ENCODE data around the gene ANKRD24. TPM values are rescaled to one million over a fixed set of nuclear protein-coding genes. Genes with fewer than 3 reads are reported as not detected.
"Not testable (repeated sequence)": the region's sequence is repeated elsewhere in the genome, so short reads cannot be mapped to it uniquely, and the experiment has no call there.

Gene ANKRD24
- total RNA-seq, 1 experiment from 2014 or later = 0.33 TPM

DNA sequence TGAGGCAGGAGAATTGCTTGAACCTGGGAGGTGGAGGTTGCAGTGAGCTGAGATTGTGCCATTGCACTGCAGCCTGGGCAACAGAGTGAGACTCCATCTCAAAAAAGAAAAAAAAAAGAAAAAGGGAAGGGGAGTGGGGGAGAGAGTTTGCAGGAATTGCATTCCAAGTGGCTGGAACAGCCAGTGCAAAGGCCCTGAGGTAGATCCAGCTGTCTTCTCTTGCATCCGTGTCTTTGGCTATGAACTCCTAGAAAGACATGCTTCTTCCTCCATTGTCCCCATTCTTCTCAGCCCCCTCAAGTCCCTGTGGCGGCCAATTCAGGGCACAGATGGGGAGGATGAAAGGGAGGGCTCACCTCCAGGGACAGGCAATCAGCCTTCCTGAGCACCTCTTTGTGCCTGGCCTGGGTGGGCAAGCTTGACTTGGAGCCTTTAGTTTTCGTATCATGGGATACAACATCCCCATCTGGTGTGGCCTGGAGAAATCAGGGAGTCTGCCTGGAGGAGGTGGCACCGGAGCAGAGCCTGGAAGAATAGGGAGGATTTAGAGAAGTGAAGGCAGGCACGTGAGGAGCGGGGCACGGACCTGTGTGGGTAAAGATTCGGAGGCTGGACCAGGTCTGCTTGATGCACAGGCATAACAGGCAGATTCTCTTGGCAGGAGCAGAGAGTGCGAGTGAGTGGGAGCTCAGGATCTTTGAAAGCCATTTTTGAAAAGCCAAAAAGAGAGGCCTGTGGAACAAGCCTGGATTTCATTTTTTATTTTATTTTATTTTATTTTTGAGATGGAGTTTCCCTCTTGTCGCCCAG lies 5.0 kb downstream of the ANKRD24 start:
- POLR2A ChIA-PET (ENCODE audit: unreplicated experiment) = no interaction called here
- CTCF ChIA-PET = no interaction called here
- TF ChIP-seq CTCF (conservative IDR thresholded peaks at IDR 0.05; ENCODE audit: low read depth, low read length) (no peak), EZH2 (IDR thresholded peaks at IDR 0.05; ENCODE audit: low read length, unreplicated experiment) (no peak), EZH2phosphoT487 (IDR thresholded peaks at IDR 0.05; ENCODE audit: borderline replicate concordance, low read length) (no peak)

DNA sequence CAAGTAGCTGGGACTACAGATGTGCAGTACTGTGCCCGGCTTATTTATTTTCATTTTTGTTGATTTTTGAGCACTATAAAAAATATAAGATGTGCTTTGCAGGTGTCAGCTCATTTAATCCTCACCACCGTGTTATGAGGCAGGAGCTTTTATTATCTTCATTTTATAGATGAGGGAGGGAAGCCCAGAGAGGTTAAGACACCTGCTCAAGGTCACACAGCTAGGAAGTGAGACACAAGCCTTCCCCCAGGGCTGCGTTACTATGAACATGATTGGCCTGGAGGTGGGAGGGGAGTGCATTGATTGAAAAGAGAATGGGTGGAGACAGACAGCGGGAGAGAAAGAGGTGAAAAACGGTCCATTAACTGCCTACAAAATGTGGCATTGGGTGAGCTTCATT lies 7.2 kb downstream of the ANKRD24 start:
- Histone ChIP-seq H4K20me1 (ENCODE audit: low read length) (no peaks in the 10 kb centered on the region), H2AFZ (ENCODE audit: low read length) (no peak overlapping the region), H3K4me1 (ENCODE audit: insufficient read depth, low read length) (no peaks in the 10 kb centered on the region; the same call in 1 of the 2 replicates), H3K9ac (ENCODE audit: low read length) (no peak overlapping the region), H3K4me3 (ENCODE audit: low read length) (no peak overlapping the region), H3K79me2 (ENCODE audit: low read length) (no peaks in the 10 kb centered on the region), H3F3A (ENCODE audit: low read length, unreplicated experiment) (no peaks in the 10 kb centered on the region), H3K4me2 (ENCODE audit: low read length) (no peak overlapping the region), H3K27ac (ENCODE audit: low read length) (no peak overlapping the region), H3K9me2 (replicated peaks; ENCODE audit: low read length) (no peaks in the 10 kb centered on the region), H3K27me3 (ENCODE audit: low read length) (no peaks in the 10 kb centered on the region), H3K9me3 (ENCODE audit: low read length) (no peaks in the 10 kb centered on the region), H3K36me3 (ENCODE audit: low read depth, low read length) (no peaks in the 10 kb centered on the region)
- intact Hi-C loops (cut with micrococcal nuclease) = loop anchor here (5.0 kb wide), 1 partner anchor 47 kb away; no protein-coding TSS in a partner anchor
- ChIA-PET POLR2A (ENCODE audit: unreplicated experiment) (no interaction called here), CTCF (no interaction called here)
- TF ChIP-seq CTCF (conservative IDR thresholded peaks at IDR 0.05; ENCODE audit: low read depth, low read length) (no peak), EZH2phosphoT487 (IDR thresholded peaks at IDR 0.05; ENCODE audit: borderline replicate concordance, low read length) (no peak), EZH2 (IDR thresholded peaks at IDR 0.05; ENCODE audit: low read length, unreplicated experiment) (no peak)
- DNase-seq (no peak), ATAC-seq (no peak)
- no TSS peak for BruUV-seq (replicated peaks)

More for the DNA sequence above, 5.0 kb downstream of the ANKRD24 start:
- H3K9me2 ChIP-seq (replicated peaks; ENCODE audit: low read length) = no peaks in the 10 kb centered on the region
- no peak overlapping the region for H3K4me2 ChIP-seq (ENCODE audit: low read length)
- no peaks in the 10 kb centered on the region for H3K27me3 ChIP-seq (ENCODE audit: low read length)
- no peaks in the 10 kb centered on the region for H3K9me3 ChIP-seq (ENCODE audit: low read length)
- H4K20me1 ChIP-seq (ENCODE audit: low read length) = no peaks in the 10 kb centered on the region
- no peaks in the 10 kb centered on the region; the same call in 1 of the 2 replicates for H3K4me1 ChIP-seq (ENCODE audit: insufficient read depth, low read length)
- no peak overlapping the region for H3K9ac ChIP-seq (ENCODE audit: low read length)
- no peak overlapping the region for H3K27ac ChIP-seq (ENCODE audit: low read length)
- no peak overlapping the region for H3K4me3 ChIP-seq (ENCODE audit: low read length)
- H3K36me3 ChIP-seq (ENCODE audit: low read depth, low read length) = no peaks in the 10 kb centered on the region
- no peaks in the 10 kb centered on the region for H3F3A ChIP-seq (ENCODE audit: low read length, unreplicated experiment)
- no peak overlapping the region for H2AFZ ChIP-seq (ENCODE audit: low read length)
- no peak for ATAC-seq
- H3K79me2 ChIP-seq (ENCODE audit: low read length) = no peaks in the 10 kb centered on the region
- no TSS peak for BruUV-seq (replicated peaks)
- intact Hi-C loops (cut with micrococcal nuclease) = loop anchor here (5.0 kb wide), 1 partner anchor 45 kb away; no protein-coding TSS in a partner anchor
- no peak for DNase-seq

DNA sequence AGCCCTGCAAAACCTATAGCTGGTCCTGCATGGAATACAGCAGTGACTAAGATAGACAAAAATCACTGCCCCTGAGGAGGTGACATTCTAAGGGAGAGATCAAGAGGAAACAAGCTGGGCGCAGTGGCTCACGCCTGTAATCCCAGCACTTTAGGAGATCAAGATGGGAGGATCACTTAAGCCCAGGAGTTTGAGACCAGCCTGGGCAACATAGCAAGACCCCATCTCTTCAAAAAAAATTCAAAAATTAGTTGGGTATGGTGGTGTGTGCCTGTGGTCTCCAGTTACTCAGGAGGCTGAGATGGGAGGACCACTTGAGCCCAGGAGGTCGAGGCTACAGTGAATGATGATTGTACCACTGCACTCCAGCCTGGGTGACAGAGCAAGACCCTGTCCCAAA lies 10.0 kb downstream of the ANKRD24 start:
- CTCF ChIA-PET; H3F3A ChIP-seq (ENCODE audit: low read length, unreplicated experiment); H3K9me3 ChIP-seq (ENCODE audit: low read length); H3K9me2 ChIP-seq (replicated peaks; ENCODE audit: low read length); H3K36me3 ChIP-seq (ENCODE audit: low read depth, low read length); BruUV-seq (replicated peaks); intact Hi-C loops (cut with micrococcal nuclease); H3K9ac ChIP-seq (ENCODE audit: low read length); H2AFZ ChIP-seq (ENCODE audit: low read length); ATAC-seq; H3K27ac ChIP-seq (ENCODE audit: low read length); H3K79me2 ChIP-seq (ENCODE audit: low read length); POLR2A ChIA-PET (ENCODE audit: unreplicated experiment); H4K20me1 ChIP-seq (ENCODE audit: low read length); DNase-seq; H3K4me3 ChIP-seq (ENCODE audit: low read length); H3K27me3 ChIP-seq (ENCODE audit: low read length); H3K4me1 ChIP-seq (ENCODE audit: insufficient read depth, low read length); H3K4me2 ChIP-seq (ENCODE audit: low read length): not testable (repeated sequence)
